ENCODE results near the gene CD300C.
"Not testable (repeated sequence)": the region's sequence is repeated elsewhere in the genome, so short reads cannot be mapped to it uniquely, and the experiment has no call there.

The CD300C gene

DNA sequence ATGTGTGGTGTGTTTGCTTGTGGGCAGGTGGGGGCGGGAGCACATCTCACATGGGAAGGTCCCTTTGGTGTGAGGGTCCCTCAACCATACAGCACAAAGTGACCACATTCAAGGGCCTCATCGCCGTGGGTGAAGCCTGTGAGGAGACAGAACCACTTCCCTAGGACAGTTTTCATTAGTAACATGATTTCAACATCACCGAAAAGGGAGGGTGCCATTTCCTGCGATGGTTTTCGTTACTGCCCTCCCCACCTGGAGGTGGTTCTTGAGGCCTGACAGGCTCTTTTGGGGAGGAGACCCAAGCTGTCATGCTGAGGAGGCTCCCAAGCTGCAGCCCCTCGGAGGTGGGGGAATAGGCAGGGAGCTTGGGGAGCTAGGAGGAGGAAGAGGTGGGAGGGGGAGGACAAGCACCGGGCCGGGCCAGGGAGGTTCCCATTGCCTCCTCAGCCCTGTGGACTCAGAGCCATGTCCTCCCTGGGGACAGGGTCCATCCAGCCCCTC, 24.2 kb downstream of the CD300C start:
- Histone ChIP-seq H3K9me3 (ENCODE audit: control insufficient read depth, insufficient read depth, low read depth, low read length) (peaks cover 19% of the 10 kb centered on the region; the same call in 1 of the 2 replicates), H3K27me3 (ENCODE audit: control insufficient read depth, insufficient read depth, low read length) (peaks cover 32% of the 10 kb centered on the region), H3K4me3 (ENCODE audit: low read depth, low read length) (no peak overlapping the region), H3K27ac (ENCODE audit: low read depth, low read length) (no peak overlapping the region), H3K9ac (ENCODE audit: low read length) (no peak overlapping the region), H3K4me1 (ENCODE audit: control insufficient read depth, insufficient read depth, low read length) (no peaks in the 10 kb centered on the region), H3K36me3 (ENCODE audit: control insufficient read depth, insufficient read depth, low read length) (no peaks in the 10 kb centered on the region)

DNA sequence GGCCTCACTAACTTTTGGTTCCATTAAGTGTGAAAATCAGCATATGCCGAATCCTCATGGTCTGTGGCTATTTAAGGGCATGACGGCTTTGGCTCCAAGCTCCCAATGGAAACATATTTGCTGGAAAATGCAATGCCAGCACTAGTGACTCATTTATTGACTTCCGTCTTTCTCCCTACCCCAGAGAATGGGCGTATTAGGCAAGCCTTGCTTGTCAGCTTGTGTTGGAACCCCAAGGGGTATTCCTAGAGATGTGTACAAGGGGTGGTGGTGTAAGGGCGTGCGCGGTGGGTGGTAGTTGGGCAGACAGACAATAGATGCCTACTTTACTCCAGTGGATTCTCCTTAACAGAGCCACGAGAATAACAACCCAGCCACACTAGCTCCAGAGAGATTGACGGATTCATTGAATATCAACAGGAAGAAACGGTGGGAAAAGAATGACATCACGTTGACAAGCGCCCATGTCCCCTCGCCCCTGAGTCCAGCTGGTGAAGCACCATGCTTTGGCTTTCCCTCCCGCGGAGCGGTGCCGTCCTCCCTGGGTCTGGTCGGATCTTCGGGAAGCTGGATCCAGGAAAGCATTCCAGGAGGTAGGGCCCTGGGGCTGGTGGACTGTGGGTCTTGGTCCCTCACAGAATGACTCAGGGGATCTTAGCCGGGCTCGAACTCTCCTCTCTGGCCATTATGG, 25.0 kb downstream of the CD300C start:
- Histone ChIP-seq H3K27ac (ENCODE audit: low read depth, low read length) (no peak overlapping the region), H3K27me3 (ENCODE audit: control insufficient read depth, insufficient read depth, low read length) (peaks cover 30% of the 10 kb centered on the region), H3K4me3 (ENCODE audit: low read depth, low read length) (no peak overlapping the region), H3K9me3 (ENCODE audit: control insufficient read depth, insufficient read depth, low read depth, low read length) (peaks cover 19% of the 10 kb centered on the region; the same call in 1 of the 2 replicates), H3K36me3 (ENCODE audit: control insufficient read depth, insufficient read depth, low read length) (no peaks in the 10 kb centered on the region), H3K9ac (ENCODE audit: low read length) (no peak overlapping the region), H3K4me1 (ENCODE audit: control insufficient read depth, insufficient read depth, low read length) (no peaks in the 10 kb centered on the region)

DNA sequence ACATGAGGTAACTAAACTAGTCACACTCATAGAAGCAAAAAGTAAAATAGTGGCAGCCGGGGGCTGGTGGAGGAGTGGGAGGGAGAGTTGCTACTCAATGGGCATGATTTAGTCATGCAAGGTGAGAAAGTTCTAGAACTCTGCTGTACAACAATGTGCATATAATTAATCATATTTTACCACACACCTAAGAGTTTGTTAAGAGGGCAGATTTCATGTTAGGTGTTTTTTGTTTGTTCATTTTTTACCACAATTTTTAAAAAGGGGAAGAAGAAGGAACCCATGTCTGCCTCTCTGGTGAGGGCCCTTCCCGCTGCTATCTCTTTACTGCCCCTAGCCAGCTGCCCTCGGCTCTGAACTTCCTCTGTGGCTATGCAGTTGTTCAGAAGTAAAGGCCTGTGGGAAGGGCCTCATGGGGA, 25.9 kb downstream of the CD300C start:
- H3K4me3 ChIP-seq (ENCODE audit: low read depth, low read length) = no peak overlapping the region
- peaks cover 20% of the 10 kb centered on the region; the same call in 1 of the 2 replicates for H3K9me3 ChIP-seq (ENCODE audit: control insufficient read depth, insufficient read depth, low read depth, low read length)
- H3K9ac ChIP-seq (ENCODE audit: low read length) = no peak overlapping the region
- H3K4me1 ChIP-seq (ENCODE audit: control insufficient read depth, insufficient read depth, low read length) = no peaks in the 10 kb centered on the region
- H3K27me3 ChIP-seq (ENCODE audit: control insufficient read depth, insufficient read depth, low read length) = peaks cover 24% of the 10 kb centered on the region
- H3K27ac ChIP-seq (ENCODE audit: low read depth, low read length) = no peak overlapping the region
- H3K36me3 ChIP-seq (ENCODE audit: control insufficient read depth, insufficient read depth, low read length) = no peaks in the 10 kb centered on the region

DNA sequence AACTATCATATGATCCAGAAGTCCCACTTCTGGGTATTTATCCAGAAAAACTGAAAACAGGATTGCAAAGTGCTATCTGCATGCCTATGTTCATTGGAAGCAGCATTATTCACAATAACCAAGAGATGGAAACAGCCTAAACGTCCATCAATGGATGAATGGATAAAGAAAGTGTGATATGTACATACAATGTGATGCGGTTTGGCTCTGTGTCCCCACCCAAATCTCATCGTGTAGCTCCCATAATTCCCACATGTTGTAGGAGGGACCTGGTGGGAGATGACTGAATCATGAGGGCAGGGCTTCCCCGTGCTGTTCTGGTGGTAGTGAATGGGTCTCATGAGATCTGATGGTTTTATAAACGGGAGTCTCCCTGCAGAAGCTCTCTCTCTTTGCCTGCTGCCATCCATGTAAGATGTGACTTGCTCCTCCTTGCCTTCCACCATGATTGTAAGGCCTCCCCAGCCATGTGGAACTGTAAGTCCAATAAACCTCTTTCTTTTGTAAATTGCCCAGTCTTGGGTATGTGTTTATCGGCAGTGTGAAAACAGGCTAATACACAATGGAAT, 27.4 kb downstream of the CD300C start:
- not testable (repeated sequence) for H3K4me3 ChIP-seq (ENCODE audit: low read depth, low read length); H3K9ac ChIP-seq (ENCODE audit: low read length); H3K4me1 ChIP-seq (ENCODE audit: control insufficient read depth, insufficient read depth, low read length); H3K36me3 ChIP-seq (ENCODE audit: control insufficient read depth, insufficient read depth, low read length); H3K27ac ChIP-seq (ENCODE audit: low read depth, low read length)
- Histone ChIP-seq H3K27me3 (ENCODE audit: control insufficient read depth, insufficient read depth, low read length) (peaks cover 19% of the 10 kb centered on the region), H3K9me3 (ENCODE audit: control insufficient read depth, insufficient read depth, low read depth, low read length) (peaks cover 31% of the 10 kb centered on the region)

DNA sequence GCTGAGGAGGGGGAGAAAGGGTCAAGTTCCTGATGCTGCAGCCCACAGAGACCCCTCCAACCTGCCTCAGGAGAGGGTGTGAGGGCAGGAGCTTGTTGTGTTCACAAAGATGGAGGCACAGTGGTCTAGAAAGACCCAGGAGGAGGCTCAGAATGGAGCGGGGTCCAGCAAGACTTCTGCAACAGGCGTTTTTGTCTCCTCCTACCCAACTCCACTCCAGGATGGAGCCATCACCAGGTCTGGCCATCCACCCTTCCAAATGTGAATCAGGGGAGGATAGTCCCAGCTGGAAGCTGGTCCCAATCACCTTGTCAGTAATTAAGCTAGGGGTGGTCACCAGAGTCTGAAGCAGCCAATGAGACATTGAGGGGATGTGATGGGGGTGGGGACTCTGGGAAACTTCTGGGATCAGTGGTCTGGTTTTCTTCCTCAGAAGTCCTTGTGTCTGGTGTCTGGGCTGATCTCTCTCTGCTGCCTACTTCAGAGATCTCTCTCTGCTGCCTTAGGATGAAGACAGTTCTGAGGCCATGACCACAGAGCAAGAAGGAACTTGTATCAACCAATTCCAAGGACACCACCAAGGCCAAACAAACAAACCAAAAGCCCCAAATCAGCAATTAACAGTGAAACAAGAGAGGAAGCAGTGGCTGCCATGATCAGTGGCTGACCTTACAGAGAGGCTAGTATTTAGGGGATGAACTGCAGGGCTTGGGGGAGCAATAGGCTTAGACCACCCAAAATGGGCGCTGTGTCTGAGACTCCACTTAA, 29.2 kb downstream of the CD300C start:
- Histone ChIP-seq H3K27me3 (ENCODE audit: control insufficient read depth, insufficient read depth, low read length) (peaks cover 14% of the 10 kb centered on the region), H3K36me3 (ENCODE audit: control insufficient read depth, insufficient read depth, low read length) (no peaks in the 10 kb centered on the region), H3K9me3 (ENCODE audit: control insufficient read depth, insufficient read depth, low read depth, low read length) (peaks cover 21% of the 10 kb centered on the region), H3K9ac (ENCODE audit: low read length) (no peak overlapping the region), H3K4me1 (ENCODE audit: control insufficient read depth, insufficient read depth, low read length) (no peaks in the 10 kb centered on the region), H3K27ac (ENCODE audit: low read depth, low read length) (no peak overlapping the region), H3K4me3 (ENCODE audit: low read depth, low read length) (no peak overlapping the region)

DNA sequence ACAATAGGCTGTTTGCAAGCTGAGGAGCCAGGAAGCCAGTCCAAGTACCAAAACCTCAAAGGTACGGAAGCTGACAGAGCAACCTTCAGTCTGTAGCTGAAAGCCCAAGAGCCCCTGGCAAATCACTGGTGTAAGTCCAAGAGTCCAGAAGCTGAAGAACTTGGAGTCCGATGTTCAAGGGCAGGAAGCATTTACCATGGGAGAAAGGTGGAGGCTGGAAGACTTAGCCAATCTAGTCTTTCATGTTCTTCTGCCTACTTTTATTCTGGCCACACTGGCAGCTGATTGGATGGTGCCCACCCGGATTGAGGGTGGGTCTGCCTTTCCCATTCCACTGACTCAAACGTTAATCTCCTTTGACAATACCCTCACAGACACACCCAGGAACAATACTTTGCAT, 30.0 kb downstream of the CD300C start:
- H3K9me3 ChIP-seq (ENCODE audit: control insufficient read depth, insufficient read depth, low read depth, low read length) = peaks cover 18% of the 10 kb centered on the region
- H3K4me3 ChIP-seq (ENCODE audit: low read depth, low read length) = no peak overlapping the region
- H3K4me1 ChIP-seq (ENCODE audit: control insufficient read depth, insufficient read depth, low read length) = no peaks in the 10 kb centered on the region
- H3K27ac ChIP-seq (ENCODE audit: low read depth, low read length) = no peak overlapping the region
- H3K36me3 ChIP-seq (ENCODE audit: control insufficient read depth, insufficient read depth, low read length) = no peaks in the 10 kb centered on the region
- H3K27me3 ChIP-seq (ENCODE audit: control insufficient read depth, insufficient read depth, low read length) = peaks cover 8% of the 10 kb centered on the region
- no peak overlapping the region for H3K9ac ChIP-seq (ENCODE audit: low read length)

DNA sequence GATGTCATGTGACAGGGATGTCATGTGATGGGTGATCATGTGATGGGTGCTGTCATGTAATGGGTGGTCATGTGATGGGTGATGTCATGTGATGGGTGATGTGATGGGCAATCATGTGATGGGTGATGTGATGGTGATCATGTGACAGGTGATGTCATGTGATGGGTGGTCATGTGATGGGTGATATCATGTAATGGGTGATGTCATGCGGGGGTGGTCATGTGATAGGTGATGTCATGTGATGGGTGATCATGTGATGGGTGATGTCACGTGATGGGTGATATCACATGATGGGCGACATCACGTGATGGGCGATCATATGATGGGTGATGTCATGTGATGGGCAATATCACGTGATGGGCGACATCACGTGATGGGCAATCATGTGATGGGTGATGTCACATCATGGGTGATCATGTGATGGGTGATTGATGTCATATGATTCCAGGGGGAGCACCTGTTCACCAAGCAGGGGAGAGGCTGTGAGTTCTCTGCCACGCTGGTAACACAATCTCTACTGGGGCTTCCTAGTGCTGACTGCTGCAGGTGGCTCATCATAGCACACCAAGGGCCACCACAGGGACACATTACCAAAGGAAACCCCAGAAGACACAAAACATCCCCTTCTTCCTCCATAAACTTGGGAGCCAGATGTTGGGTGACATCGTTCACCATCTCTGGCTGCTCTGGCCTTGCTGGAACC, 31.1 kb downstream of the CD300C start:
- no peak overlapping the region for H3K27ac ChIP-seq (ENCODE audit: low read depth, low read length)
- no peaks in the 10 kb centered on the region for H3K36me3 ChIP-seq (ENCODE audit: control insufficient read depth, insufficient read depth, low read length)
- H3K9me3 ChIP-seq (ENCODE audit: control insufficient read depth, insufficient read depth, low read depth, low read length) = peaks cover 18% of the 10 kb centered on the region
- H3K4me1 ChIP-seq (ENCODE audit: control insufficient read depth, insufficient read depth, low read length) = no peaks in the 10 kb centered on the region
- peaks cover 6% of the 10 kb centered on the region; the same call in 1 of the 2 replicates for H3K27me3 ChIP-seq (ENCODE audit: control insufficient read depth, insufficient read depth, low read length)
- H3K9ac ChIP-seq (ENCODE audit: low read length) = no peak overlapping the region
- no peak overlapping the region for H3K4me3 ChIP-seq (ENCODE audit: low read depth, low read length)

DNA sequence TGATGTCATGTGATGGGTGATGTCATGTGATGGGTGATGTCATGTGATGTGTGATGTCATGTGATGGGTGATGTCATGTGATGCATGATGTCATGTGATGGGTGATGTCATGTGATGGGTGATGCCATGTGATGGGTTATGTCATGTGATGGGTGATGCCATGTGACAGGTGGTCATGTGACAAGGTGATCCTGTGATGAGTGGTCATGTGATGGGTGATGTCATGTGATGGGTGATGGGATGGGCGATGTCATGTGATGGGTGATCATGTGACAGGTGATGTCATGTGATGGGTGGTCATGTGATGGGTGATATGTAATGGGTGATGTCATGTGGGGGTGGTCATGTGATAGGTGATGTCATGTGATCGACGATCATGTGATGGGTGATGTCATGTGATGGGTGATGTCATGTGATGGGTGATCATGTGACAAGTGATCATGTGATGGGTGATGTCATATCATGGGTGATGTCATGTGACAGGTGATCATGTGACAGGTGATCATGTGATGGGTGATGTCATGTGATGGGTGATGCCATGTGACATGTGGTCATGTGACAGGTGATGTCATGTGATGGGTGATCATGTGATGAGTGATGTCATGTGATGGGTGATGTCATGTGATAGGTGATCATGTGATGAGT, 31.8 kb downstream of the CD300C start:
- H3K4me3 ChIP-seq (ENCODE audit: low read depth, low read length) = no peak overlapping the region
- peaks cover 6% of the 10 kb centered on the region; the same call in 1 of the 2 replicates for H3K27me3 ChIP-seq (ENCODE audit: control insufficient read depth, insufficient read depth, low read length)
- no peak overlapping the region for H3K9ac ChIP-seq (ENCODE audit: low read length)
- no peaks in the 10 kb centered on the region for H3K36me3 ChIP-seq (ENCODE audit: control insufficient read depth, insufficient read depth, low read length)
- H3K9me3 ChIP-seq (ENCODE audit: control insufficient read depth, insufficient read depth, low read depth, low read length) = peaks cover 18% of the 10 kb centered on the region
- no peaks in the 10 kb centered on the region for H3K4me1 ChIP-seq (ENCODE audit: control insufficient read depth, insufficient read depth, low read length)
- H3K27ac ChIP-seq (ENCODE audit: low read depth, low read length) = no peak overlapping the region

DNA sequence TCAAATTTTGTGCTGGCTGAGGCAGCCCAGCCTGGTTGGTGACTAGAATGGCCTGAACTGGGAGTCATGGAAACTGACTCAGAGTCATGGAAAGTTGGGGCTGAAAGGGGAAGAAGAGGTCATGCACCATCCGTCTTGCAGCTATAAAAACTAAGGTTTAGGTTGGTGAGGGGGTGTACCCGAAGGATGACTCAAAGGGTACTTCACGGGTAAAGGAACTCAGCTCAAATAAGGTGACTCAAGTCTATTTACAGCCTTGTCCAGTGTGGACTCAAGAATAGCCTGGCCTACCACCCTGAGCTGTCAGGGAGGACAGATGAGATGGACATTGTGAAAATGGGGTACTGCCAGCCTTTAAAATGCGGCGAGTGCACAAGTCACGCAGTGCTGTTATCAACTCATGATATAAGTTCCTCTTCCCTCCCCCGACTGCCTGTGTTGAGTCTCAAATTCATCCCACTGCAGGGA, 33.3 kb downstream of the CD300C start:
- no peak overlapping the region for H3K4me3 ChIP-seq (ENCODE audit: low read depth, low read length)
- H3K4me1 ChIP-seq (ENCODE audit: control insufficient read depth, insufficient read depth, low read length) = no peaks in the 10 kb centered on the region
- no peak overlapping the region for H3K27ac ChIP-seq (ENCODE audit: low read depth, low read length)
- peaks cover 14% of the 10 kb centered on the region for H3K9me3 ChIP-seq (ENCODE audit: control insufficient read depth, insufficient read depth, low read depth, low read length)
- H3K9ac ChIP-seq (ENCODE audit: low read length) = no peak overlapping the region
- H3K27me3 ChIP-seq (ENCODE audit: control insufficient read depth, insufficient read depth, low read length) = peaks cover 6% of the 10 kb centered on the region; the same call in 1 of the 2 replicates
- H3K36me3 ChIP-seq (ENCODE audit: control insufficient read depth, insufficient read depth, low read length) = no peaks in the 10 kb centered on the region

DNA sequence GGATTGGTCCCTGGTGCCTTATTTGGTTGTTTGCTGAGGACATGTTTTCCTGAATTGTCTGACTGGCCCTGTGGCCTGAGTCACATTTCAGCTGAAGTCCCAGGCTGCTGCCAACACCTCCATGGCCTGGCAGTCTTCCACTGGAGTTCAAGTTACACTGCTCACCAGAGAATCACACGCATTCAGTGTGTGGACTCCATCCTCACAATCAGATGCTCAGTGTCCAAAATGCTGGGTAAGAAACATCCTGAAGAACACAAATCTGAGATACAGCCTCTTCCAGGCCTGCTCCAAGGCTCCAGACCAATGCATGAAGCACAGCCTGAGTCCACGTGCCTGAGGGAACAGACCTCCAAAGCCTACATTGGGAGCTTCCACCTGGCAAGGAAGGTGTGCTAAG, 33.9 kb downstream of the CD300C start:
- Histone ChIP-seq H3K9ac (ENCODE audit: low read length) (no peak overlapping the region), H3K4me3 (ENCODE audit: low read depth, low read length) (no peak overlapping the region), H3K27ac (ENCODE audit: low read depth, low read length) (no peak overlapping the region), H3K9me3 (ENCODE audit: control insufficient read depth, insufficient read depth, low read depth, low read length) (peaks cover 14% of the 10 kb centered on the region), H3K4me1 (ENCODE audit: control insufficient read depth, insufficient read depth, low read length) (no peaks in the 10 kb centered on the region), H3K27me3 (ENCODE audit: control insufficient read depth, insufficient read depth, low read length) (peaks cover 6% of the 10 kb centered on the region; the same call in 1 of the 2 replicates), H3K36me3 (ENCODE audit: control insufficient read depth, insufficient read depth, low read length) (no peaks in the 10 kb centered on the region)
